ENCODE measurements around the gene SUMF1. TPM values are rescaled to one million over a fixed set of nuclear protein-coding genes. Genes with fewer than 3 reads are reported as not detected.

SUMF1 gene
- total and polyA plus RNA-seq, 2 of the 4 experiments (the other 2 are of a cell fraction), result 26.3 to 38.4 TPM

DNA sequence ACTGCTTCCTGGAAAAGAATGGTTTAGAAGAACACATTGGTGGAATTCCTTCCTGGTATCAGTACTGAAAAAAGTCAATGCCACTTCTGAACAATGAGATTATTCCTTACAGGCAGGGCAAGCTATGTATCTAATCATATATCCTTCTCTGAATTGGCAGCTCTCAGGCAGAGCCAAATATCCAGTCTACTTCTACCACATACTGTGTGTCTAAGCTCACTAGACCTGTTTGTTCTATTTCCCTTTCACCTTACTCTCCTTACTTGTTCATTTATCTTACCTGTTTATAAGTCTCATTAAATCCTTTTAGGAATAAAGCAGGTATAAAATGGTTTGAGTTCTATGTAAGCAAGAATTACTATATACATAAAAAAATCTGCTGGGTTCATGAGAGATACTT lies 155.6 kb downstream of the SUMF1 start:
- Histone ChIP-seq H3K14ac (replicated peaks; ENCODE audit: low read depth, low read length) (no peak overlapping the region), H3K4me3 (ENCODE audit: insufficient read depth, low read depth, low read length) (no peak overlapping the region), H3K27ac (ENCODE audit: insufficient read depth, low read length) (no peak overlapping the region), H3K9me1 (ENCODE audit: insufficient read depth, low read length) (no peaks in the 10 kb centered on the region; the same call in 1 of the 2 replicates), H3K9me3 (ENCODE audit: control insufficient read depth, insufficient read depth, low read length) (no peaks in the 10 kb centered on the region), H2BK120ac (ENCODE audit: low read depth, low read length) (no peak overlapping the region), H4K20me1 (ENCODE audit: insufficient read depth, low read length) (no peaks in the 10 kb centered on the region), H2AK9ac (replicated peaks; ENCODE audit: low read depth, low read length, poor library complexity) (no peak overlapping the region), H3K4me2 (ENCODE audit: low read depth, low read length) (no peak overlapping the region), H2AFZ (replicated peaks; ENCODE audit: low read length, poor library complexity) (no peak overlapping the region), H3K27me3 (ENCODE audit: control insufficient read depth, insufficient read depth, low read length) (no peaks in the 10 kb centered on the region), H4K8ac (ENCODE audit: low read depth in 2 of 2, low read length in 2 of 2) (no peak overlapping the region), H3K4ac (ENCODE audit: low read depth, low read length) (no peak overlapping the region), H3K23ac (ENCODE audit: low read depth, low read length) (no peak overlapping the region), H2BK5ac (ENCODE audit: low read depth, low read length, poor library complexity, severe bottlenecking) (no peak overlapping the region), H4K5ac (ENCODE audit: low read depth, low read length) (no peak overlapping the region), H2BK15ac (ENCODE audit: low read depth, low read length) (no peak overlapping the region), H3K36me3 (ENCODE audit: control insufficient read depth, insufficient read depth, low read length) (peaks cover 4% of the 10 kb centered on the region), H3K79me1 (ENCODE audit: low read depth in 1 of 2, low read length in 2 of 2) (peaks cover 3 to 15% of the 10 kb centered on the region in 2 experiments; a peak in 1 of 4 replicates), H3K9ac (ENCODE audit: low read depth, low read length) (no peak overlapping the region), H4K91ac (ENCODE audit: insufficient read depth, low read depth, low read length) (no peak overlapping the region), H2BK20ac (ENCODE audit: low read depth, low read length) (no peak overlapping the region), H3K18ac (ENCODE audit: low read depth, low read length) (no peak overlapping the region), H2AK5ac (ENCODE audit: low read depth, low read length) (no peak overlapping the region), H3K56ac (ENCODE audit: extremely low read depth, insufficient read depth, low read length) (no peak overlapping the region), H3K4me1 (ENCODE audit: control insufficient read depth, insufficient read depth, low read length) (peaks cover 8% of the 10 kb centered on the region)
- no peak for DNase-seq
- ATAC-seq (ENCODE audit: low read depth), result no peak
- BruUV-seq (replicated peaks), result no TSS peak
- CTCF ChIA-PET, result no interaction called here
- POLR2A ChIA-PET (ENCODE audit: unreplicated experiment), result no interaction called here
- in situ Hi-C loops (cut with MboI; ENCODE audit: low sequenced_read_pairs) (loop anchor here (25.0 kb wide), 1 partner anchor 751 kb away; no protein-coding TSS in a partner anchor), intact Hi-C loops (cut with micrococcal nuclease) (no loop called here), dilution Hi-C loops (cut with HindIII; ENCODE audit: low sequenced_read_pairs, unreplicated experiment) (no loop called here)
- no peak for TF ChIP-seq SMC3 (IDR thresholded peaks at IDR 0.05; ENCODE audit: low read depth, low read length)
- no peak for TF ChIP-seq CEBPB (IDR thresholded peaks at IDR 0.05; ENCODE audit: low read depth, low read length)
- no peak for TF ChIP-seq BHLHE40 (IDR thresholded peaks at IDR 0.05; ENCODE audit: low read depth, low read length)
- TF ChIP-seq ELK1 (IDR thresholded peaks at IDR 0.05; ENCODE audit: borderline replicate concordance, low read depth, low read length), result no peak
- TF ChIP-seq CHD1 (IDR thresholded peaks at IDR 0.05; ENCODE audit: low read depth, low read length), result no peak
- TF ChIP-seq RCOR1 (IDR thresholded peaks at IDR 0.05; ENCODE audit: insufficient replicate concordance, low read length), result no peak
- TF ChIP-seq RFX5 (IDR thresholded peaks at IDR 0.05; ENCODE audit: low read depth, low read length), result no peak
- TF ChIP-seq, protein P1, sequence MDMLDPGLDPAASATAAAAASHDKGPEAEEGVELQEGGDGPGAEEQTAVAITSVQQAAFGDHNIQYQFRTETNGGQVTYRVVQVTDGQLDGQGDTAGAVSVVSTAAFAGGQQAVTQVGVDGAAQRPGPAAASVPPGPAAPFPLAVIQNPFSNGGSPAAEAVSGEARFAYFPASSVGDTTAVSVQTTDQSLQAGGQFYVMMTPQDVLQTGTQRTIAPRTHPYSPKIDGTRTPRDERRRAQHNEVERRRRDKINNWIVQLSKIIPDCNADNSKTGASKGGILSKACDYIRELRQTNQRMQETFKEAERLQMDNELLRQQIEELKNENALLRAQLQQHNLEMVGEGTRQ (IDR thresholded peaks at IDR 0.05; ENCODE audit: low read depth, low read length), result no peak
- no peak for TF ChIP-seq RAD21 (IDR thresholded peaks at IDR 0.05; ENCODE audit: low read length)
- TF ChIP-seq NFE2L2 (IDR thresholded peaks at IDR 0.05; ENCODE audit: low read depth, low read length), result no peak
- no peak for TF ChIP-seq POLR2A (IDR thresholded peaks at IDR 0.05; ENCODE audit: low read depth, low read length)
- no peak for TF ChIP-seq MAZ (IDR thresholded peaks at IDR 0.05; ENCODE audit: borderline replicate concordance, low read depth, low read length)
- TF ChIP-seq FOS (IDR thresholded peaks at IDR 0.05; ENCODE audit: low read depth, low read length), result no peak
- no peak for TF ChIP-seq MXI1 (IDR thresholded peaks at IDR 0.05; ENCODE audit: borderline replicate concordance, low read depth, low read length)
